ENCODE data around the gene EIPR1.

GRCh38 chr2:3285901-3286645, 91.5 kb downstream of the EIPR1 start:
- TF ChIP-seq CTCF (IDR thresholded peaks at IDR 0.05; ENCODE audit: insufficient read depth, low read depth, low read length): no peak
- TF ChIP-seq EZH2 (IDR thresholded peaks at IDR 0.05; ENCODE audit: insufficient read depth, low read length): no peak
